SK-N-SH treated with all-trans-retinoic acid at 6 μM for 48 hours (cell line): ENCODE data around the gene EEF1G.

Source experiments
- ARNTL ChIP-seq: fragments of 450-650 bp; formaldehyde crosslinking; IDR thresholded peaks from 2 replicates; pipeline ENCODE4 v1.5.0; 2020; ENCODE audit warnings: low read depth, mild to moderate bottlenecking, moderate library complexity, borderline replicate concordance
- RARB ChIP-seq: fragments of 250-450 bp; sonication (Bioruptor Pico); IDR thresholded peaks from 2 replicates; pipeline ENCODE4 v1.8.0; 2021; ENCODE audit warnings: mild to moderate bottlenecking, moderate library complexity
- TSHZ2 ChIP-seq: fragments of 250-450 bp; sonication (Bioruptor Pico); IDR thresholded peaks from 2 replicates; pipeline ENCODE4 v1.5.0; 2020; ENCODE audit warnings: mild to moderate bottlenecking, moderate library complexity

DNA sequence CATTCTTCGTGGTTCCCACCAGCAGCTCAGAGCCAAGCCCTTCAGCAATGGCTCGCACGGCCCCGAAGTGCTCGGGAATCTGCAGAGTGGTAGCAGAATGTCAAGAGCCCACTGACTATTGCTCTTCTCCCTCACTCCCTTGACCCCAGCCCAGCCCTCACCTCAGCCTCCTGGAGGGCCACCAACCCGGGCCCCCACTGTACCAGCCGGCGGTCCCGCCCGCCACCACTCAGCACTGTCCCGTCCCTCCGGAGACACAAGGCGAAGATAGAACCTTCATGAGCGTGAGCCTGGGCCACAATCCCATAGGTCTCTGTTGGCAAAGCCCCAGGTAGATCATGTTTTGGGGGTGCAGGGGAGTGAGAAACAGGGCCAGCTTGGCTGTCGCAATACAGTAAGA is 32.2 kb upstream of the EEF1G start:
- TF ChIP-seq ARNTL = no peak
- TF ChIP-seq TSHZ2 (CRISPR knock-in tag) = no peak
- no peak for TF ChIP-seq RARB (CRISPR knock-in tag)
